ENCODE results near the gene WDFY1.
A peak's percentile ranks its signal among the peaks of the same experiment; 100 is the strongest.

DNA sequence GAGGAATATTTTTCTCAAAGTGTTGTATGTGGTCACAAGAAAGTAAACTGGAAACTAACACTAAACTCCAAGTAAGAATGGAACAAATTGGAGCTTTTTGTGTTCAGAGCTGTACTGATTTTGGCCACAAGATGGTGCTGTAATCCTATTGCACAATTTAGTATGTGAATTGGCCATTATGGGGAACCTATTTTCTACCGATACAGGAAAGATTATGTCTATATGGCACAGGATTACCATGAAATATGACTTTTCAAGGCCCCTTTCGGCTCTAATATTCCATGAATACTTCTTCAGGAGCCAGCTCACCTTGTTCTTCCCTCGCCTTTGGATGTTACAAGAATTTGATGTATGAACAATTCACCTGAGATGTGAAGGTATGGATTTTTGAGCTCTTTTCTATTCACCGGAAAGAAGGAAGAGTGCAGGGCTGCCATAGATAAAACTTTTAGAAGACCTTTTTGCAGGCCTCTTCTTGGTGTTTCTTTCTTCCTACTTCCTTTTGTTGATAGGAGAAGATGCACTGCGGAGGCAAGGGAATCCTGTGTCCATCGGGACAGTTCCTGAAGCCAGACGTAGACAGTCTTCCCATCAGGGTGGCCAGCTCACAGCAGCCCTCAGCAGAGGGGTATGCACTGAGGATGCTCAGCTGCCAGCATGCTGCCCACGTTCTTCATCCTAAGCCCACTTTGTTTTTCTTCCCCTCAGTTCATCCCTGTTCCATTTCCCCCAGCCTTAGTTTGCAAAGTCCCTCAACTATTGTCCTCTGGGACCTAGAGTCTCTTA lies 25.4 kb upstream of the WDFY1 start:
- TF ChIP-seq, protein P1, sequence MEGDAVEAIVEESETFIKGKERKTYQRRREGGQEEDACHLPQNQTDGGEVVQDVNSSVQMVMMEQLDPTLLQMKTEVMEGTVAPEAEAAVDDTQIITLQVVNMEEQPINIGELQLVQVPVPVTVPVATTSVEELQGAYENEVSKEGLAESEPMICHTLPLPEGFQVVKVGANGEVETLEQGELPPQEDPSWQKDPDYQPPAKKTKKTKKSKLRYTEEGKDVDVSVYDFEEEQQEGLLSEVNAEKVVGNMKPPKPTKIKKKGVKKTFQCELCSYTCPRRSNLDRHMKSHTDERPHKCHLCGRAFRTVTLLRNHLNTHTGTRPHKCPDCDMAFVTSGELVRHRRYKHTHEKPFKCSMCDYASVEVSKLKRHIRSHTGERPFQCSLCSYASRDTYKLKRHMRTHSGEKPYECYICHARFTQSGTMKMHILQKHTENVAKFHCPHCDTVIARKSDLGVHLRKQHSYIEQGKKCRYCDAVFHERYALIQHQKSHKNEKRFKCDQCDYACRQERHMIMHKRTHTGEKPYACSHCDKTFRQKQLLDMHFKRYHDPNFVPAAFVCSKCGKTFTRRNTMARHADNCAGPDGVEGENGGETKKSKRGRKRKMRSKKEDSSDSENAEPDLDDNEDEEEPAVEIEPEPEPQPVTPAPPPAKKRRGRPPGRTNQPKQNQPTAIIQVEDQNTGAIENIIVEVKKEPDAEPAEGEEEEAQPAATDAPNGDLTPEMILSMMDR (IDR thresholded peaks at IDR 0.05), result peak; percentile 80 to 98 (median 92)
- TF ChIP-seq POLR2A (IDR thresholded peaks at IDR 0.05), result no peak

Data from heart left ventricle (tissue), 13 donors.